Naive thymus-derived CD8-positive, alpha-beta T cell (primary cell): ENCODE results near the gene CLEC11A. TPM values are rescaled to one million over a fixed set of nuclear protein-coding genes. Genes with fewer than 3 reads are reported as not detected.
"Not testable (repeated sequence)": the region's sequence is repeated elsewhere in the genome, so short reads cannot be mapped to it uniquely, and the experiment has no call there.

Source experiments
- ATAC-seq, 2 donors: fragments of 150-1000 bp; cut with Tn5 transposase in 1 of 2; sonication (Bioruptor Pico), chemical (Tn5 transposase) in 1 of 2; 1 replicate in 1 of 2; 2 replicates in 1 of 2; pipeline ENCODE4 v1.10.0; 2021; ENCODE audit warnings: mild to moderate bottlenecking in 2 of 2, moderate library complexity in 2 of 2
- POLR2A ChIA-PET: fragments of 350-600 bp; sonication (Branson Sonifier 250); formaldehyde crosslinking; loops from one replicate; lab custom pipeline; 2021; ENCODE audit warnings: antibody characterized with exemption; lab: Charles Lee
- DNase-seq, 10 donors: peaks; one replicate each; pipeline versions ENCODE4 v3.0.0 to v3.0.0-alpha.2; 2020 to 2022
- H3K27ac Mint-ChIP-seq, 10 donors: one replicate each; pipeline ENCODE4 v1.8.0; 2020 to 2022; ENCODE audit warnings: mild to moderate bottlenecking in 10 of 10, mixed read lengths in 10 of 10, moderate library complexity in 4 of 10, inconsistent platforms in 1 of 10
- H3K27me3 Mint-ChIP-seq, 5 donors: one replicate each; pipeline ENCODE4 v1.8.0; 2021 to 2022; ENCODE audit warnings: mixed read lengths in 5 of 5
- H3K36me3 Mint-ChIP-seq, 3 donors: one replicate each; pipeline ENCODE4 v1.8.0; 2020 to 2022; ENCODE audit warnings: mixed read lengths in 3 of 3, mild to moderate bottlenecking in 2 of 3, inconsistent platforms in 1 of 3
- H3K4me1 Mint-ChIP-seq, 4 donors: one replicate each; pipeline ENCODE4 v1.8.0; 2021 to 2022; ENCODE audit warnings: mixed read lengths in 4 of 4
- H3K4me3 Mint-ChIP-seq, 10 donors: one replicate each; pipeline ENCODE4 v1.8.0; 2020 to 2022; ENCODE audit warnings: mild to moderate bottlenecking in 10 of 10, mixed read lengths in 10 of 10, moderate library complexity in 6 of 10, inconsistent platforms in 1 of 10
- H3K9me3 Mint-ChIP-seq, 9 donors: one replicate each; pipeline ENCODE4 v1.8.0; 2020 to 2022; ENCODE audit warnings: mixed read lengths in 9 of 9, mild to moderate bottlenecking in 3 of 9, inconsistent platforms in 1 of 9, moderate library complexity in 1 of 9
- polyA plus RNA-seq, 3 donors: library from polyadenylated mRNA; unstranded; fragments of 300-500 nt; fragmentation: Illumina TruSeq; gene quantifications; one replicate each; pipeline ENCODE4 v1.2.3, GENCODE V29; 2021
- total RNA-seq, 8 experiments: library from RNA in 2 of 8; stranded (reverse) in 2 of 8; gene quantifications; one replicate each; pipeline ENCODE4 v1.2.3 and lab custom pipeline; 2021 to 2026

Gene CLEC11A
- total and polyA plus RNA-seq, 5 experiments from 2014 or later: 9.4 to 15.8 (median 12.4) TPM

DNA sequence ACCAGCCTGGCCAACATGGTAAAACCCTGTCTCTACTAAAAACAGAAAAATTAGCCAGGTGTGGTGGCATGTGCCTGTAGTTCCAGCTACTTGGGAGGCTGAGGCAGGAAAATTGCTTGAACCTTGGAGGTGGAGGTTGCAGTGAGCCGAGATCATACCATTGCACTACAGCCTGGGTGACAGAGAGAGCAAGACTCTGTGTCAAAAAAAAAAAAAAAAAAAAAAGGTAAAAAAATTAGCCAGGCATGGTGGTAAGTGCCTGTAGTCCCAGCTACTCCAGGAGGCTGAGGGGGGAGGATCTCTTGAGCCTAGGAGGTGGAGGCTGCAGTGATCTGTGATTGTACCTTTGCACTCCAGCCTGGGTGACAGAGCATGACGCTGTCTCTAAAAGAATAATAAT lies 47.0 kb downstream of the CLEC11A start, which contains the start of gene GPR32:
GPR32 (plus strand) TSS at position 301 of the 400 bp plus-strand sequence. CDS start 137 bp downstream, outside the sequence.
- H3K36me3 Mint-ChIP-seq, H3K4me1 Mint-ChIP-seq, H3K27ac Mint-ChIP-seq, H3K4me3 Mint-ChIP-seq, POLR2A ChIA-PET, H3K9me3 Mint-ChIP-seq, ATAC-seq, DNase-seq: not testable (repeated sequence)
- H3K27me3 Mint-ChIP-seq: peaks cover 12 to 53% (median 18%) of the 10 kb centered on the region in 5 donors

DNA sequence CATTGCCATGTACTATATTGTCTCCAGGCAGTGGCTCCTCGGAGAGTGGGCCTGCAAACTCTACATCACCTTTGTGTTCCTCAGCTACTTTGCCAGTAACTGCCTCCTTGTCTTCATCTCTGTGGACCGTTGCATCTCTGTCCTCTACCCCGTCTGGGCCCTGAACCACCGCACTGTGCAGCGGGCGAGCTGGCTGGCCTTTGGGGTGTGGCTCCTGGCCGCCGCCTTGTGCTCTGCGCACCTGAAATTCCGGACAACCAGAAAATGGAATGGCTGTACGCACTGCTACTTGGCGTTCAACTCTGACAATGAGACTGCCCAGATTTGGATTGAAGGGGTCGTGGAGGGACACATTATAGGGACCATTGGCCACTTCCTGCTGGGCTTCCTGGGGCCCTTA lies 47.7 kb downstream of the CLEC11A start:
- peaks cover 0 to 2% (median 0%) of the 10 kb centered on the region in 9 donors for H3K9me3 Mint-ChIP-seq
- H3K36me3 Mint-ChIP-seq: no peaks in the 10 kb centered on the region
- DNase-seq (no peak), ATAC-seq (no peak)
- H3K27ac Mint-ChIP-seq: no peak overlapping the region
- H3K4me1 Mint-ChIP-seq: peaks cover 0 to 2% (median 0%) of the 10 kb centered on the region in 4 donors
- H3K27me3 Mint-ChIP-seq: peaks cover 16 to 52% (median 21%) of the 10 kb centered on the region in 5 donors
- POLR2A ChIA-PET: no interaction called here
- H3K4me3 Mint-ChIP-seq: no peak overlapping the region

DNA sequence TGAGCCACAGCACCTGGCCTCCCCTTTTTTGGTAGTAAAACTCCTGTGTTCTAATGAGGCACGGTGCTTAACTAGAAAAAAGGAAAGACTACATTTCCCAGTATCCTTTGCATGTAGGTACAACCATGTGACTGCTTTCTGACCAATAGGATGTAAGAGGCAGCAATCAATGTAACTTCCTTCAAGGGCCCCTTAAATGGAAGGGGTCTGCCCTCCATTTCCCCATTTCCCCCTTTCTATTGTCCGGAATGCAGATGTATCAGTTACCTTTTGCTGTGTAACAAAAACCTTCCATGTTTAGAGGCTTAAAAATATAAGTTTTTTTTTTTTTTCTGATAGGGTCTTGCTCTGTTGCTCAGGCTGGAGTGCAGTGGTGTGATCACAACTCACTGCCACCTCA lies 49.3 kb downstream of the CLEC11A start:
- Mint-ChIP-seq H3K9me3 (peaks cover 0 to 7% (median 0%) of the 10 kb centered on the region in 9 donors), H3K36me3 (no peaks in the 10 kb centered on the region), H3K27me3 (peaks cover 20 to 51% (median 25%) of the 10 kb centered on the region in 5 donors), H3K27ac (no peak overlapping the region), H3K4me3 (no peak overlapping the region), H3K4me1 (peaks cover 0 to 5% (median under 1%) of the 10 kb centered on the region in 4 donors)
- DNase-seq (no peak), ATAC-seq (no peak)
- POLR2A ChIA-PET: no interaction called here

DNA sequence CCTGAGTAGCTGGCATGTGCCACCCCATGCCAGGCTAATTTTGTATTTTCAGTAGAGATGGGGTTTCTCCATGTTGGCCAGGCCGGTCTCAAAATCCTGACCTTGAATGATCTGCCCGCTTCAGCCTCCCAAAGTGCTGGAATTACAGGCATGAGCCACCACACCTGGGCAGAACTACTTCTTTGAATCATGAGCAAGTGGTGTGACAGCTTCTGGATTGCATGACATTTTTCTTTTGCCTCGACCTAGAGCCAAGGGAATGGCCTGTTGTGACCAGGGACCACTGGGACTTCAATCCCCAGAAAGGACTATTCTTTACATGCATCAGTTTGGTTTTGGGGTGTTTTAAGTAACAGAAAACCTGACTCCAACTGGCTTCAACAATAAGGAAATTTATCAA lies 49.7 kb downstream of the CLEC11A start:
- H3K27ac Mint-ChIP-seq, H3K4me1 Mint-ChIP-seq, H3K36me3 Mint-ChIP-seq, ATAC-seq, DNase-seq, H3K9me3 Mint-ChIP-seq, POLR2A ChIA-PET, H3K4me3 Mint-ChIP-seq: not testable (repeated sequence)
- peaks cover 24 to 51% (median 30%) of the 10 kb centered on the region in 5 donors for H3K27me3 Mint-ChIP-seq

DNA sequence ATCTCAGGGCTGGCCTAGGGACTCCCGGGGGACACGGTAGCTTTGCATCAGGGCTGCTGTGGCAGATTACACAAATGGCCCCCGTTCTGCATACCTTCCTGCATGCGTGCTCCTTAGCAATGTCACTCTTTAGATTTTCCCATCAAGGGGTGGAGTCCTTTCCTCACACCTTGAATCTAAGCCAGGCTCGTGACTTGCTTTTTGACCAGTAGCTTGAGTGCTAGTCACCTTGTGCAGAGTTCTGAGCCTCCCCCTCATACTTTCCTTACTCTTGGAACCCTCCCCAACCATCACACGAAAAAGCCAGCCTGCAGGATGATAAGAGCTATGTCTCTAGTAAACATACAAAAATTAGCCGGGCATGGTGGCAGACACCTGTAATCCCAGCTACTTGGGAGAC lies 50.3 kb downstream of the CLEC11A start:
- H3K27ac Mint-ChIP-seq, ATAC-seq, POLR2A ChIA-PET, H3K9me3 Mint-ChIP-seq, H3K36me3 Mint-ChIP-seq, DNase-seq, H3K4me3 Mint-ChIP-seq: not testable (repeated sequence)
- peaks cover 29 to 52% (median 32%) of the 10 kb centered on the region in 5 donors for H3K27me3 Mint-ChIP-seq
- peaks cover 7 to 14% (median 9%) of the 10 kb centered on the region in 4 donors for H3K4me1 Mint-ChIP-seq

Other genes starting within 250 kb of the CLEC11A start
- 10 to 100 TPM; 83.5 to 84.4 TPM for gene EMC10, start 246.9 kb upstream of the CLEC11A start, total RNA-seq
- gene EMC10, start 246.9 kb upstream of the CLEC11A start, polyA plus RNA-seq: 10 to 100 TPM in 1 of 3 donors, 1 to 10 TPM in 2; 8.3 to 11.2 (median 9.6) TPM
- under 1 TPM in 1 of 2 experiments, not detected in 1; 0.94 TPM for gene GARIN5A, start 246.5 kb upstream of the CLEC11A start, total RNA-seq
- gene GARIN5A, start 246.5 kb upstream of the CLEC11A start, polyA plus RNA-seq: 1 to 10 TPM in 1 of 3 donors, under 1 TPM in 2; 0.65 to 1.7 (median 0.96) TPM
- 10 to 100 TPM; 22.8 to 25.6 TPM for gene JOSD2, start 212.2 kb upstream of the CLEC11A start, total RNA-seq
- 10 to 100 TPM; 19.8 to 26.2 (median 22.8) TPM for gene JOSD2, start 212.2 kb upstream of the CLEC11A start, polyA plus RNA-seq
- not detected for gene ASPDH, start 209.5 kb upstream of the CLEC11A start, total RNA-seq
- gene ASPDH, start 209.5 kb upstream of the CLEC11A start, polyA plus RNA-seq: 1 to 10 TPM in 1 of 3 donors, not detected in 2; 1.4 TPM
- gene LRRC4B, start 154.9 kb upstream of the CLEC11A start, total RNA-seq: not detected
- gene LRRC4B, start 154.9 kb upstream of the CLEC11A start, polyA plus RNA-seq: not detected
- 1 to 10 TPM; 2.7 TPM for gene SYT3, start 83.5 kb upstream of the CLEC11A start, total RNA-seq
- 1 to 10 TPM in 1 of 3 donors, under 1 TPM in 2; 0.51 to 1.7 (median 0.51) TPM for gene SYT3, start 83.5 kb upstream of the CLEC11A start, polyA plus RNA-seq
- gene C19orf81, start 73.9 kb upstream of the CLEC11A start, total RNA-seq: 1 to 10 TPM; 1.9 to 2.4 TPM
- gene C19orf81, start 73.9 kb upstream of the CLEC11A start, polyA plus RNA-seq: 1 to 10 TPM; 1.2 to 5.3 (median 1.8) TPM
- gene SHANK1, start 3.6 kb upstream of the CLEC11A start, total RNA-seq: under 1 TPM; 0.26 to 0.30 TPM
- under 1 TPM in 2 of 3 donors, not detected in 1; 0.43 to 0.96 TPM for gene SHANK1, start 3.6 kb upstream of the CLEC11A start, polyA plus RNA-seq
- not detected for gene GPR32, start 47.1 kb downstream of the CLEC11A start, total RNA-seq
- not detected for gene GPR32, start 47.1 kb downstream of the CLEC11A start, polyA plus RNA-seq
- not detected for gene ACP4, start 67.1 kb downstream of the CLEC11A start, total RNA-seq
- gene ACP4, start 67.1 kb downstream of the CLEC11A start, polyA plus RNA-seq: under 1 TPM in 1 of 3 donors, not detected in 2; 0.14 TPM
- not detected for gene KLK1, start 100.4 kb downstream of the CLEC11A start, total RNA-seq
- not detected for gene KLK1, start 100.4 kb downstream of the CLEC11A start, polyA plus RNA-seq
- not detected for gene KLK15, start 110.2 kb downstream of the CLEC11A start, total RNA-seq
- not detected for gene KLK15, start 110.2 kb downstream of the CLEC11A start, polyA plus RNA-seq
- gene KLK3, start 131.6 kb downstream of the CLEC11A start, total RNA-seq: not detected
- gene KLK3, start 131.6 kb downstream of the CLEC11A start, polyA plus RNA-seq: not detected
- gene KLK2, start 150.1 kb downstream of the CLEC11A start, total RNA-seq: not detected
- not detected for gene KLK2, start 150.1 kb downstream of the CLEC11A start, polyA plus RNA-seq
- gene KLK4, start 188.0 kb downstream of the CLEC11A start, total RNA-seq: not detected
- gene KLK4, start 188.0 kb downstream of the CLEC11A start, polyA plus RNA-seq: not detected
- not detected for gene KLK5, start 229.7 kb downstream of the CLEC11A start, total RNA-seq
- gene KLK5, start 229.7 kb downstream of the CLEC11A start, polyA plus RNA-seq: not detected
- gene KLK6, start 246.2 kb downstream of the CLEC11A start, total RNA-seq: not detected
- not detected for gene KLK6, start 246.2 kb downstream of the CLEC11A start, polyA plus RNA-seq